HG03354 (cell line): ENCODE measurements around the gene OMA1.

Experiments
- ATAC-seq: cut with Tn5 transposase; IDR thresholded peaks from one replicate; pipeline ENCODE4 v1.9.1; 2021; ENCODE audit warnings: mild to moderate bottlenecking; ENCODE audit not compliant: unreplicated experiment, poor library complexity, severe bottlenecking

The OMA1 gene

DNA sequence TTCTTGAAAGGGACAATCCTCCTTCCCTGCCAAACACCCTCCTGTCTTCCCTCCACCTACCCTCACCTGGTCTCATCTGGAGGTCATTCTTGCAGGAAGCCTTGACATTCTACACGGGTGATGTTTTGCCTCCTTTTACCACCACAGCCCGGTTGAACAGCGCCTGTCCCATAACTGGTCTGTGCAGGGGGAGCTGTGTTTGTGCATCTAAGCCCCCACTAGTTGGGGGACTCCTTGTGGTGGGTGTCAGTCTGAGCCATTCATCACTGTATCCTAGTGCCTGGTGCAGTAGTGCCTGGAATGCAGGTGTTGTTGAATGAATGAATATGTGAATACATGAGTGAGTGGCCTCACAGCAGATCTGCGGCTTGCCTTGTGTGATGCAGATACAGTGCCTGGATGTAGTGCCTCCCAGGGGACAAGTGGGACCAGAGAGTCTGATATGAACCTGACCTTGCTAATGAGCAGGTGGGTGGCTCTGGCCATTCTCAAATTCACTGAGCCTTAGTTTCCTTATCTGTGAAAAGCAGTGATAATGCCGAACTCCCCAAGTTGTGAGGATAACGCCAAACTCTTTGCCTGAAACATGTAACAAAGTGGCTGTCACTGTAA is 79.8 kb downstream of the OMA1 start:
- ATAC-seq: no peak

DNA sequence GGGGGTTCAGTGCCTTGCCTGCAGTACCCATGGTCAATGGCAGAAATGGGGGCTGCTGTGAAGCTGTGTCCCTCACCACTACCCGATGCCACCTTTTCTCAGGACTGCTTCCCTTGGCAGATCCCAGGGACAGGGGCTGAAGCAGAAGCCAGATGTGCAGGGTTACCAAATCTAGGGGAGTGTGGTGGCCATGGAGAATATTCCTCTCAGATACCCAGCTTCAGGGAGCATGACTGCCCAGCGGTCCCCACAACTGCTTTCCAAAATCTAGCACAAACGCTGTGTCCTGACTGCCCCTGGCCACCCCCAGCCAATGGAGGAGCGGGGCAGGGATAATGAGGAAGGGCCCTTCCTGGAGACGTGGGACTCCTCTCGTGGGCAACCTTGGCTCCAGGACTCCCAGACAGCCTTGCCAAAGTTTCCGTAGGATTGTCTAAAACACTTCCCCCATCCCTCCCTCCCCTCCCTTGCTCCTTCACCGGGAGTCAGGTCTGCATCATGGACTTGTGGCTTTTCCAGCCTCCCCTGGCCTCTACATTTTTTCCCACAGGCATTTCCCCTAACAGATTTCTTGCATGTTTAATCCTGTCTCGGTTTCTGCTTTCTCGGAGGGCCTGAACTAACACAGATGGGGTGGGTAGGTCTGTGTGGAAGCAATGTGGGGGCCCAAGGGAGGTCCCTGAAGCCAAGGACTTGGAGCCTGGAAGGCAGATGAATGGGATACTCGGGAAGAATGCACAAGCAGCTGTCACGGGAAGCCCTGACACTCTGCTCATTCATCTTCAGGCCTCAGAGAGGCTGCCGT is 80.5 kb downstream of the OMA1 start:
- no peak for ATAC-seq

DNA sequence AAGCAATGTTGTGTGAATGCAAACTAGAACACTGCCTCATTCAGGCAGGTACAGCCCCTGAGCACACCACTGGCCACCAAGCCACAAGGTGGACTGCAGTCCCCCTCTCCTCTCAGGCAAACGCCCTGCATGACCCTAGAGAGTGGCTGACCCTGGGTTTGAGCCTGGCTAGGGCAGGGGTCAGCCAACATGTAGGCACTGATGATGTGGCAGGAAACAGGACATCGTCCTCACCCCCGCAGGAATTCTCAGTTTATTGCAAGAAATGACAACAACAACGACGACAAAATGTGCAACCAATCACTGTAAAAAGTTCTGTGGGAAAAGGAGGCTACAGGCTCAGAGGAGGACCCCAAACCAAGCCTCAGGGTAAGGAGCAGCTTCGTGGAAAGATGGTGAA is 81.3 kb downstream of the OMA1 start:
- no peak for ATAC-seq

DNA sequence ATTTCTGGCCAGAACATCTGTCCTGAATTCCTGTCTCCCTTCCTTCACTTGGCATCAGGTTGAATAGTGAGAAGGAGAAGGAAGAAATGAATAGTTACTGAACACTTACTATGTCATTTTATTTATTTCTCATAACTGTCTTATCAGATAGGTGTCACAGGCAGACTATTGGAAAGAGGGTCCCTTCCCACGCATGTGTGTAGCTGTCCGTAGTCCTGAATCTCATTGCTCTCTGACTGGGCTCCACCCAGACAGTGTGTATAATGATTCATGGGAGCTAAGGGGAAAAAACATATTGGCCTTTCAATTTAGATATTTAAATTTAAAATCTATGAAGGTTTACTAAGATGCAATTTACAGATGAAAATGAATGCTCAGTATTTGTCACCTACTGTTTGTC is 86.1 kb downstream of the OMA1 start:
- no peak for ATAC-seq

DNA sequence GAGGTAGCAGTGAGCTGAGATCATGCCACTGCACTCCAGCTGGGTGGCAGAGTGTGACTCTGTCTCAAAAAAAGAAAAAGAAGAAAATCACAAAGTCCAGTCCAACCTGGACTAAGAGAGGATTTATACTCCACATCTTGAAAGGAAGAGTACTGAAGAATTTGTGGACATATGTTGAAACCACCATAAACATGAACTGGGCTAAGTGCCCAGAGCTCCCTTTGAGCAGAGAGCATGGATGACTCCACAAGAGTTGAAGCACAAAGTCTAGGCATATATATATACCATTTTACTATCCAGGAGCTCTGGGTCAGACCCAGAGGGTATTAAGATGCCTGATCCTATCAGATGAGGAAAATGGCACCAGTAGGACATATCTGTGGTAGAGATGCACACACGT is 86.6 kb downstream of the OMA1 start:
- no peak for ATAC-seq

GRCh38 chr1:58457023-58457635 is 89.4 kb downstream of the OMA1 start:
- ATAC-seq: no peak

DNA sequence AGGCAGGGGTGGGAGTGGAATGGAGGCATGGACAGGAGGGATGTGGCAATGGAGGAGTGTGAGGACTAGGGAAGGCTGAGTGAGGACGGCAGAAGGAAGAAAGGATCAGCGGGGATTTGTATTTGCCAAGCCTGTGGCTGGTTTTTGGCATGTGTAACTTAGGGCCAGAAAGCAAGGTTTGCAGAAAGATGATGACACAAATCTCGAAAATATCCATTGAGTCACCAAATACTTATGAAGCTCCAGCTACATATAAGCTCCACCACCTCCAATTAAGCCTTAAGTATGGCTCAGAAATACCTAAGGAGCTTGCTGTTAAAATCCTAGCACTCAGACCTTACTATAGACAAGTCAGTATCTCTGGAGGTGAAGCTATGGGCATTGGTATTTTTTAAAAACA is 90.1 kb downstream of the OMA1 start:
- no peak for ATAC-seq

GRCh38 chr1:58454807-58455206 is 91.7 kb downstream of the OMA1 start:
- no peak for ATAC-seq

GRCh38 chr1:58454385-58454784 is 92.1 kb downstream of the OMA1 start:
- ATAC-seq: no peak

DNA sequence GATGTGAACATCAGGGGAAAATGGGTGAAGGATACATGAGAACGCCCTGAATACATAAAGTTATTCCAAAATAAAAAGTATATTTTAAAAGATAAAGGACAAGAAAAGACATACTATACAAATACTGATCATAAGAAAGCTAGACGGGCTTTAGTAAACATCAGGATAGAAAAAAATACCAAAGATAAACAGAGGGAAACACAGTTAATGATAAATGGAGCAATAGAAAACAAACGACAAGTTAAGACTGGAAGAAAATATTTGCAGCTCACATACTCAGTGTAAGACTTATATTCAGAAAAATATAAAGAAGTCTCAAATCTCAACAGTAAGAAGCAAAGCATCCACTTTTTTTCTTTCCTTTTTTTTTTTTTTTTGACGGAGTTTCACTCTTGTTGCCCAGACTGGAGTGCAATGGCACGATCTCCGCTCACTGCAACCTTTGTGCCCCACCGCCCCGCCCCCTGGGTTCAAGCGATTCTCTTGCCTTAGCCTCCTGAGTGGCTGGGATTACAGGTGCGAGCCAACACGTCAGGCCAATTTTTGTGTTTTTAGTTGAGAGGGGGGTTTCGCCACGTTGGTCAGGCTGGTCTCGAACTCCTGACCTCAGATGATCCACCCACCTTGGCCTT is 94.8 kb downstream of the OMA1 start:
- ATAC-seq: no peak

DNA sequence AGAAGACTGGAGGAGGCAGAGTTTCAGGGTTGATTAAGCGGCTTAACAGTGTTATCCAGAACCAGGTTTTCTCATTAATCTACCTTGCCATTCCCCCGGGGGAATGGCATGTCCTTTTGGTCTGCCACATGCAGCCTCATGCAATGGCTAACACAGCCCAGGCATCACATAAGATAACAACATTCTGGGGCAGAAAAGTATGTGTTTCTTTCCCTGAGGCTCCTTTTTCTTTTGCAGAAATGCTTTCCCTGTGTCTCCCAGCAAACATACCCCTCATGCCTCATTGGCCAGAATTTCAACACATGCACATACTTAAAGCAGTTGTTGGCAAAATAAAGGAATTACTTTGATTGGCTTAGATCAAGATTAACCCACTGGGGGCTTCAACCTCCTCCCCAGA is 98.6 kb downstream of the OMA1 start:
- ATAC-seq: no peak

DNA sequence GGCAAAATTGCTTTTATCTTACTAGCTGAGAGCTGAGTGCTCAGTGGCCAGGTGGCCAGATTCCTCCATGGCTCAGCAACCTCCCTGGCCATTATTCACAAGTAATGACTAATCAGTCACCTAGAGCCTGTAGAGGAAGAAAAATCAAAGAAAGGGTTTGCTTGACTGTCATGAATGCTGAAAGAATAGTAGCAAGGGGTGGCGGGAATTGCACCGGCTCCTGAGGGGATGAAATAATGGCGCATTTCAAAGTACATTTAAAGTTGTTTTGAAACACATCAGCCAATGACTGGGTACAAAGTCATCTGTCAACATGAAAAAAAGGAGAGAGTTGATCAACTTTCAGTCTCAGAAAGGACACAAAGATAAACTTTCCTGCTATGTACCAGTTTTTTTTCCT is 99.5 kb downstream of the OMA1 start:
- ATAC-seq: no peak

DNA sequence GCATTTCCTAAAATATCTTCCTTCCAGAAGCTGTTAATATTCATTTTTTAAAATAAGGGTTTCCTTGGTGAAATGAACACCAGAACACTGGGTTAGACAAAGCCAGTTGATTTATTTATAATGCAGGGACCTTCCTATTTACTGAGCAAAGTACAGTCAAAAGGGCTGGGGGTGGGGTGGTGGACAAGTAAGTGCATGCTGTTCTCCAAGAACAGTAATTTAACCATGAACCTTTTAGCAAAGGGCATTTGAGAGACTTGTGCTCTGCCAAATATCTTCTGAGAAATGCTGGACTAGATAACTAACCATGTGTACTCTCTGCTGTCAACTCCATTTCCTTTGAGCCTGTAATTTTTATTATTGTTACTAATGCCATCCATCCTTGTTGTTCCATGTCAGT is 100.2 kb downstream of the OMA1 start:
- no peak for ATAC-seq

GRCh38 chr1:58443986-58444868 is 102.3 kb downstream of the OMA1 start:
- ATAC-seq: no peak

- ATAC-seq: no peak
Observed at GRCh38 chr1:58442114-58442513, 104.4 kb downstream of the OMA1 start.

DNA sequence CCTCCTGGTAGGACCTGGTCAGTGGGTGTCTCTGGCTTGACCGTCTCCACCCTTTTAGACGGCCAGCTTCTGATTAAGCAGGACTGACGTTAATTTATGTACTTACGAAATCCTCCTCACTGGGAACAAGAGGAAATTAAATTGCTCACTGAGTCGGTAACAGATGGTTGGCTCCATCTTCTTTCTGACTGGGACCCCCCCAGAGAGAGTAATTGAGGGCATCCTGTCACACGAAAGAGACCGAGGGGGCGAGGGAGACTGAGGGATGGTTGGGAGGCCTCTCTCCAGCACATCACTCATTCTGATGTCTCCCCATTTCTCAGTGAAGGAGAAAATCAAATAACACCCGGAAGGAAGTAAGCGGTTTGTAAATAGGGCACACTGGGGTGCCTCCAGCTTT is 104.8 kb downstream of the OMA1 start:
- no peak for ATAC-seq

DNA sequence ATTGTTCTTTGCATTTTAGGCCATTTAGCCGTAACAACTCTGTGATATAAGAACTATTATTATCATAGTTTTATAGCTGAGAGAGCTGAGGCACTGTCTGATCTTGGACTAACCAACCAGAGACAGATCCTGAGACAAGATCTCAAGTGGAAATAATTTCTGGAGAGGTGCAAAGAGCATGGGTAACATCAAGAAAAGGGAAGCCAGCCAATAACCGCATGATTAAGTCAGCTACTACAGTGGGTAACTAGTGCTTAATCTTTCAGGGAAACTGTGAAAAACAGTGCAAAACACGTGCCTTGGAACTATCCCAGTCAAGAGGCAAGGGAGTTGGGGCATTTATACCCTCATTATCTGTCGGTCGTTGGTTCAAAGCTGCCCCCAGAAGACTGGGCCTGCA is 105.8 kb downstream of the OMA1 start:
- no peak for ATAC-seq

- ATAC-seq: no peak
Observed at GRCh38 chr1:58439946-58440345, 106.6 kb downstream of the OMA1 start.

- no peak for ATAC-seq
Observed at GRCh38 chr1:58438468-58438867, 108.1 kb downstream of the OMA1 start.

DNA sequence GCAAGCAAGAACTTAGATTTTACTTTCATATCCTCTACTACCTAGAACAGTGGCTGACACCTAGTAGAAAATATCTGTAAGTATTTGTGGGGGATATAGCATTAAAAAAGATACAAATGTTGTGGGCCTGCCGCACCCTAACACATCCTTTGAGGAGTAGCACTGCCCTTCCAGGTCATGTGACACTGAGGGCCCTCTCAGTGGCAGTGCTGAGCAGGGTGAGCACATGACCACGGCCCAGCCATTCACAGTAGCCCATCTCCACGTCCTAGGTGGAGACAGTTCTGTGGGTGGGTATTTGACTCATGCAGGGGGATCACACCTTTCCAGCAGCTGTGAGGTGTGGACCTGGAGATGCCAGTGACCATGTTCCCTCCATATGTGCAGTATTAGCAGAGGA is 108.9 kb downstream of the OMA1 start:
- no peak for ATAC-seq
